Thyroid gland (tissue), 4 donors: ENCODE results near the gene DIP2C. TPM values are rescaled to one million over a fixed set of nuclear protein-coding genes. Genes with fewer than 3 reads are reported as not detected.
A peak's percentile ranks its signal among the peaks of the same experiment; 100 is the strongest.

ENCODE experiments used
- DNase-seq, 2 donors: peaks; one replicate each; pipeline ENCODE4 v3.0.0-alpha.2; 2019
- H3K27ac ChIP-seq, 3 donors: fragments of 200-600 bp; sonication (generic); 1 replicate in 2 of 3; 2 replicates in 1 of 3; pipeline ENCODE4 v1.5.1; 2016 to 2019; ENCODE audit warnings: mild to moderate bottlenecking in 1 of 3, moderate library complexity in 1 of 3
- H3K27me3 ChIP-seq: fragments of 200-600 bp; sonication (generic); one replicate; pipeline ENCODE4 v1.5.1; 2019
- H3K36me3 ChIP-seq, 2 donors: fragments of 200-600 bp; sonication (generic); one replicate each; pipeline ENCODE4 v1.5.1; 2016 to 2019
- H3K4me1 ChIP-seq, 2 donors: fragments of 200-600 bp; sonication (generic); one replicate each; pipeline ENCODE4 v1.5.1; 2017 to 2019
- H3K4me3 ChIP-seq, 3 donors: fragments of 200-600 bp; sonication (generic); replicated peaks in 1 of 3; 1 replicate in 2 of 3; 2 replicates in 1 of 3; pipeline ENCODE4 v1.5.1; 2016; ENCODE audit warnings: mild to moderate bottlenecking in 1 of 3
- H3K9me3 ChIP-seq: fragments of 200-600 bp; sonication (generic); one replicate; pipeline ENCODE4 v1.5.1; 2017
- POLR2A ChIP-seq, 2 donors: fragments of 450-650 bp; IDR thresholded peaks; one replicate each; pipeline ENCODE4 v1.6.1; 2017; ENCODE audit warnings: antibody characterized with exemption in 2 of 2, mild to moderate bottlenecking in 2 of 2, moderate library complexity in 1 of 2
- WGBS, 2 donors: methylation state at CpG; one replicate each; pipeline ENCODE4 v1.1.5; 2017; 5-methylcytosine and 5-hydroxymethylcytosine counted together
- intact Hi-C: fragments of 100-400 bp; cut with DNase I; formaldehyde crosslinking; loops from one replicate; pipeline ENCODE4 v1.15.1; 2023
- total RNA-seq, 4 donors: library from RNA; depleted of rRNA; stranded (reverse); fragments of >200 nt; gene quantifications; one replicate each; pipeline ENCODE4 v1.2.3, GENCODE V29; 2016
- TF ChIP-seq, protein P1 (sequence below), 6 experiments: fragments of 200-600 bp in 3 of 6; fragments of 450-650 bp in 3 of 6; sonication (generic) in 3 of 6; IDR thresholded peaks; one replicate each; pipeline ENCODE4 v1.5.1; 2016 to 2019; ENCODE audit warnings: antibody characterized with exemption in 6 of 6, mild to moderate bottlenecking in 2 of 6, inconsistent platforms in 1 of 6, moderate library complexity in 1 of 6

DIP2C gene
- total RNA-seq, 4 donors from 2014 or later = 11.4 to 14.6 (median 12.3) TPM

DNA sequence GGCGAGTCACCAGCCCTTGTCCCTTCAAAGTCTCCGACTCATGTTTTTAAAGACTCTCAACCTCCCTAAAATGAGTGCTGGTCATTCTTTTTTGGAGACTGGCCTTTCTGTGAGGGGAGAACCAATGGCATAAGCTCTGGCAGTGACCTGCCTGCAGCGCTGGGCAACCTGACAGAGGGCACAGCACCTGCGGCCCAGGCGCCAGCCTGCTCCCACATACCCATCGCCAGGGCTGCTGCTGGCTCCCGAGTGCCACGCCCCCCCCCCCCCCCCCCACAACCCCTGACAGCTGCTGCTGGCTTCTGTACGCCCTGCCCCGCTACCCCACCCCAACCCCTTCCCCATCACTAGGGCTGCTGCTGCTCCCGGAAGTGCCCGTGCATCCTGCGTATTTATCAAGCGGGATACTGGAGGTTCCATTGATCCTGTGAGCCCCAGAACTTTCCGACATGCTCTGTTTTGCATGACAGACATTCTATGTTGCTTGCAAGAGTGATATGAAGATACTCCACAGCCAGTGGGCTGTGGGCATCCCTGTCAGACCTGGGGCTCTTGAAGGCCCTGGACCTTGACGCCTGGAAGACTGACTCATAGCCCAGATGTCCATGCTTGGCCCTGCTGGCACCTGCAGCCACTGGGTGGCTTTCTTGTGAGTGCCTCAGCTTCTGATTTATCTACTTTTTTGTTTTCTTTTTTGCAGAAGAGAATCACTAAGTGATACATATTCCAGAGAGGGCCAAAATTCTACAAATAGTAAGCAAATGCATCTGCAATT, 310.4 kb downstream of the DIP2C start:
- Histone ChIP-seq H3K27ac (no peak overlapping the region), H3K4me3 (no peak overlapping the region), H3K27me3 (no peaks in the 10 kb centered on the region), H3K9me3 (no peaks in the 10 kb centered on the region), H3K4me1 (peaks cover 5 to 7% of the 10 kb centered on the region in 2 donors), H3K36me3 (no peaks in the 10 kb centered on the region)
- TF ChIP-seq, protein P1, sequence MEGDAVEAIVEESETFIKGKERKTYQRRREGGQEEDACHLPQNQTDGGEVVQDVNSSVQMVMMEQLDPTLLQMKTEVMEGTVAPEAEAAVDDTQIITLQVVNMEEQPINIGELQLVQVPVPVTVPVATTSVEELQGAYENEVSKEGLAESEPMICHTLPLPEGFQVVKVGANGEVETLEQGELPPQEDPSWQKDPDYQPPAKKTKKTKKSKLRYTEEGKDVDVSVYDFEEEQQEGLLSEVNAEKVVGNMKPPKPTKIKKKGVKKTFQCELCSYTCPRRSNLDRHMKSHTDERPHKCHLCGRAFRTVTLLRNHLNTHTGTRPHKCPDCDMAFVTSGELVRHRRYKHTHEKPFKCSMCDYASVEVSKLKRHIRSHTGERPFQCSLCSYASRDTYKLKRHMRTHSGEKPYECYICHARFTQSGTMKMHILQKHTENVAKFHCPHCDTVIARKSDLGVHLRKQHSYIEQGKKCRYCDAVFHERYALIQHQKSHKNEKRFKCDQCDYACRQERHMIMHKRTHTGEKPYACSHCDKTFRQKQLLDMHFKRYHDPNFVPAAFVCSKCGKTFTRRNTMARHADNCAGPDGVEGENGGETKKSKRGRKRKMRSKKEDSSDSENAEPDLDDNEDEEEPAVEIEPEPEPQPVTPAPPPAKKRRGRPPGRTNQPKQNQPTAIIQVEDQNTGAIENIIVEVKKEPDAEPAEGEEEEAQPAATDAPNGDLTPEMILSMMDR (IDR thresholded peaks at IDR 0.05) = no peak
- TF ChIP-seq POLR2A (IDR thresholded peaks at IDR 0.05) = no peak
- WGBS, 2 donors = 90 to 91% methylated on average over 12 to 16 of the region's 16 CpGs
- no peak for DNase-seq
- intact Hi-C loops = no loop called here

DNA sequence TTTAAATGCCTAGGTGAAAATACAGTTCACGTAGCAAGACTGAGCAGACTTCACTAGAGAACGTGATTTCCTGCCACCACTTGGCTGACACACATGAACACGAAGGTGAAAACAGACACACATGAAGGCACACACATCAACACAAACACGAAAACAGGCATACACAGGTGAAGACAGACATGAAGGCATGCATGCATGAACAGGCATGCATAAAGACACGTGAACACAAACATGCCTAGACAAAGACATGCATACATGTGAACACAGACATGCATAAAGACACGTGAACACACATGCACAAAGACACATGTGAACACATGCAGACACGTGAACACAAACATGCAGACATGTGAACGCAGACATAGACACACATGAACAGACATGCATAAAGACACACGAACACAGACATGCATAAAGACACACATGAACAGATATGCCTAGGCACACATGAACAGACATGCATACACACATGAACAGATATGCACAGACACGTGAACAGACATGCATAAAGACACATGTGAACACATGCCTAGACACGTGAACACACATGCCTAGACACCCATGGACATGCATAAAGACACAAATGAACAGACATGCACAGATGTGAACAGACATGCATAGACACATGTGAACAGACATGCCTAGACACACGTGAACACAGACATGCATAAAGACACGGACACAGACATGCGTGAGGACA, 311.1 kb downstream of the DIP2C start:
- Histone ChIP-seq H3K9me3 (no peaks in the 10 kb centered on the region), H3K36me3 (no peaks in the 10 kb centered on the region), H3K4me3 (no peak overlapping the region), H3K27me3 (no peaks in the 10 kb centered on the region), H3K4me1 (peaks cover 11 to 12% of the 10 kb centered on the region in 2 donors), H3K27ac (no peak overlapping the region)
- intact Hi-C loops = no loop called here
- no peak for TF ChIP-seq POLR2A (IDR thresholded peaks at IDR 0.05)
- TF ChIP-seq, protein P1 (IDR thresholded peaks at IDR 0.05) = no peak
- 93 to 97% methylated on average over 14 of the region's 14 CpGs for WGBS, 2 donors
- DNase-seq = no peak

DNA sequence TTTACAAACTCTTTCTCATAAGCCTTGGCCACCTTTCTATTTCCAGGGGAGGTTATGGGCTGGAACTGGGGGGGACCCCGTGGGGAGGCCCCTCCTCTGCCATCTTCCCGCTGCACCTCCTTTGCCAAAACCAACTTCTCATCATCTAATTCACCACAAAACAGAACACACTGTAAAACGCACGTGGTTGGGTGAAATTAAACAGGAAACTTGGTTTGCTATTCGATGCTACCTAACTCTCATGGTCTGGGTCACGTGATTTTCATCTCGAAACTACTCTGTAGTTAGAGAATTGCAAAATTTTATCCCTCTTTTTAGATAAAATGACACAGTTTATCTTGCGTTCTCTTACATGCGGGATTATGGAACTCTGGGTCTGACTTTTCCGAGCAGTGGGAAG, 312.2 kb downstream of the DIP2C start:
- no peaks in the 10 kb centered on the region for H3K9me3 ChIP-seq
- WGBS, 2 donors = 88 to 91% methylated on average over 10 of the region's 10 CpGs
- intact Hi-C loops = no loop called here
- no peak overlapping the region for H3K4me3 ChIP-seq
- H3K36me3 ChIP-seq = no peaks in the 10 kb centered on the region
- no peak for DNase-seq
- no peak for TF ChIP-seq POLR2A (IDR thresholded peaks at IDR 0.05)
- H3K4me1 ChIP-seq = peaks cover 20 to 23% of the 10 kb centered on the region in 2 donors
- H3K27me3 ChIP-seq = no peaks in the 10 kb centered on the region
- H3K27ac ChIP-seq = no peak overlapping the region

DNA sequence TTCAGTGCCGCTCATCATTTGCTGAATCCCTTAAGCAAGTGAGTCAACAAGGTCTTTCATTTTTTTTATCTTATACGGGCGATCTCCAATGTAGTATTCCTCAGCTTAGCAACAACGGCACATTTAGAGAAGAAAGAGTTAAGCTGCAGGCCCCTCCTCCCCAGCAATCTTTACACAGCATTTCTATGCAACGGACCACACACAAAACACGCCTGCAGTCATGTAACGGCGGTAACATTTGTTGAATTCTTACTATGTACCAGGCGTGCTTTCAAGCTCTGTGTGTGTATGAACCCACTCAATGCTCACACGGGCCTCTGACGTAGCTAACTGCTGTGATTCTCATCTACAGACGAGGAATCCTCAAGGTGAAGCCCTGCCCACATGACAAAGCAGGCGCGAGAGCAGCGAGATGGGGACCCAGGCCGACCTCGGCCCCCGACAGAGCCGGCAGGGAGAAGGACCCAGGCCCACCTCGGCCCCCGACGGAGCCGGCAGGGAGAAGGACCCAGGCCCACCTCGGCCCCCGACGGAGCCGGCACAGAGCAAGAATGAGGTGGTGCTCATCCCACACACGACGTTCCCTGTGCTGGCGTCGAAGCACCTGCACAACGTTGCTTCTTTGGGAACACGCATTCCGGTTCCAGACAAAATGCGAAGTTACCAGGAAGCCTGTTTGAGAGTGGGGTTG, 313.5 kb downstream of the DIP2C start:
- 88 to 93% methylated on average over 29 to 35 of the region's 35 CpGs for WGBS, 2 donors
- no peak for DNase-seq
- no peak overlapping the region for H3K4me3 ChIP-seq
- H3K4me1 ChIP-seq = peaks cover 20 to 23% of the 10 kb centered on the region in 2 donors
- H3K27me3 ChIP-seq = no peaks in the 10 kb centered on the region
- intact Hi-C loops = no loop called here
- H3K36me3 ChIP-seq = no peaks in the 10 kb centered on the region
- H3K9me3 ChIP-seq = no peaks in the 10 kb centered on the region
- H3K27ac ChIP-seq = peak overlapping the region in 1 of 3 donors; percentile 90
- TF ChIP-seq, protein P1 (IDR thresholded peaks at IDR 0.05) = no peak
- no peak for TF ChIP-seq POLR2A (IDR thresholded peaks at IDR 0.05)

DNA sequence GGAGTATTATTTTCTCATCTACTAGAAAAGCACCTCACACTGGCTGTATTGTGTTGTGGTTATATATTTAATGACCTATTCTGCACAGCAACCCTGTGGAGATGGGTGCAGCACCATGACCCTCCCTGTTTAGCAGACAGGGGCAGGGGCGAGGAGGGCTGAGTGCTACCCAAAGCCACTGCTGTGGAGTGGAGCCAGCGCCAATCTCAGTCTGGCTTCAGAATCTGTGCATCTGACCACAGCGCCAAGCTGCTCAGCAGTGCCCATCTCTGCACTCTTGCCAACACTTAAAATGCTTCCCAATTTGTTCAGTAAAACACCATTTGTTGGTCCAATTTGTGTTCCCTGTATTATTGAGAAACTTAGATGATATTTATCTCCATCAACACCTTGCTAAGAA, 315.1 kb downstream of the DIP2C start:
- no peak overlapping the region for H3K4me3 ChIP-seq
- H3K36me3 ChIP-seq = no peaks in the 10 kb centered on the region
- H3K4me1 ChIP-seq = peaks cover 20 to 34% of the 10 kb centered on the region in 2 donors
- no peaks in the 10 kb centered on the region for H3K27me3 ChIP-seq
- peak; percentile 48 to 60 for DNase-seq
- WGBS, 2 donors = 76 to 82% methylated on average over 3 of the region's 3 CpGs
- H3K27ac ChIP-seq = peak overlapping the region; percentile 84 to 90 (median 89)
- H3K9me3 ChIP-seq = no peaks in the 10 kb centered on the region
- no peak for TF ChIP-seq POLR2A (IDR thresholded peaks at IDR 0.05)
- intact Hi-C loops = no loop called here
